Epithelial cell of esophagus (primary cell): ENCODE data around the gene CCR5AS.
A peak's percentile ranks its signal among the peaks of the same experiment; 100 is the strongest.

Experiments used
- DNase-seq: peaks from one replicate; pipeline ENCODE4 v3.0.0; 2010; ENCODE audit warnings: low read depth
- H3K4me3 ChIP-seq: 2 replicates; pipeline ENCODE4 v1.5.1; 2011; ENCODE audit warnings: mild to moderate bottlenecking, low read length, control low read depth
- CTCF ChIP-seq: IDR thresholded peaks from 2 replicates; pipeline ENCODE4 v1.5.1; 2011; ENCODE audit warnings: low read depth, mild to moderate bottlenecking, low read length, control low read depth, inconsistent platforms; ENCODE audit not compliant: insufficient read depth; ENCODE audit errors: missing control alignments

The CCR5AS gene

GRCh38 chr3:46374755-46375154, 32.1 kb downstream of the CCR5AS start:
- no peak overlapping the region for H3K4me3 ChIP-seq
- DNase-seq: no peak
- no peak for TF ChIP-seq CTCF

- H3K4me3 ChIP-seq: no peak overlapping the region
- DNase-seq: peak; percentile 57
Observed at GRCh38 chr3:46372492-46373359, 34.1 kb downstream of the CCR5AS start.

GRCh38 chr3:46371519-46372340, 35.1 kb downstream of the CCR5AS start:
- no peak overlapping the region for H3K4me3 ChIP-seq
- no peak for TF ChIP-seq CTCF
- peak; percentile 37 for DNase-seq

More at GRCh38 chr3:46372492-46373359, 34.1 kb downstream of the CCR5AS start:
- peak; percentile 92 for TF ChIP-seq CTCF

GRCh38 chr3:46370839-46371518, 35.9 kb downstream of the CCR5AS start, which contains the start of gene CCR5:
TSS of gene CCR5 (plus strand) at chr3:46370946. CDS start at chr3:46372903, 1,957 bp downstream.
- no peak for DNase-seq
- no peak within 1 kb of the TSS for H3K4me3 ChIP-seq
- no peak for TF ChIP-seq CTCF

GRCh38 chr3:46369675-46370132, 37.2 kb downstream of the CCR5AS start:
- no peak for DNase-seq
- no peak overlapping the region for H3K4me3 ChIP-seq
- TF ChIP-seq CTCF: no peak

- TF ChIP-seq CTCF: no peak
- no peak overlapping the region for H3K4me3 ChIP-seq
- no peak for DNase-seq
Observed at GRCh38 chr3:46369151-46369550, 37.7 kb downstream of the CCR5AS start.
